CD4-positive, alpha-beta T cell treated with Interleukin-6 for 4 hours (primary cell): ENCODE data around the gene KDM2B.
"Not testable (repeated sequence)": the region's sequence is repeated elsewhere in the genome, so short reads cannot be mapped to it uniquely, and the experiment has no call there.

Experiments
- DNase-seq: peaks from one replicate; pipeline ENCODE4 v3.0.0-alpha.2; 2020; ENCODE audit warnings: mixed read lengths

KDM2B gene

GRCh38 chr12:121580959-121581685 lies at the start of gene KDM2B:
TSS of gene KDM2B (minus strand) at chr12:121581023. CDS start at chr12:121580911, 112 bp downstream.
- DNase-seq = peak; percentile 49

- no peak for DNase-seq
Observed at GRCh38 chr12:121628536-121628935, 47.7 kb upstream of the KDM2B start.

- no peak for DNase-seq
Observed at GRCh38 chr12:121628037-121628436, 47.2 kb upstream of the KDM2B start.

GRCh38 chr12:121626853-121627640 lies 46.2 kb upstream of the KDM2B start:
- DNase-seq = peak; percentile 76

- DNase-seq = peak; percentile 98
Observed at GRCh38 chr12:121626087-121626852, 45.4 kb upstream of the KDM2B start, which contains the start of gene ORAI1. TSS of gene ORAI1 (plus strand) at chr12:121626530.

- no peak for DNase-seq
Observed at GRCh38 chr12:121620333-121620891, 39.6 kb upstream of the KDM2B start.

- no peak for DNase-seq
Observed at GRCh38 chr12:121618659-121619233, 37.9 kb upstream of the KDM2B start.

GRCh38 chr12:121614872-121615467 lies 34.1 kb upstream of the KDM2B start:
- no peak for DNase-seq

- no peak for DNase-seq
Observed at GRCh38 chr12:121613462-121613861, 32.6 kb upstream of the KDM2B start.

GRCh38 chr12:121611306-121611705 lies 30.5 kb upstream of the KDM2B start:
- DNase-seq = peak; percentile 18

- no peak for DNase-seq
Observed at GRCh38 chr12:121610239-121611149, 29.7 kb upstream of the KDM2B start.

GRCh38 chr12:121608301-121608700 lies 27.5 kb upstream of the KDM2B start:
- no peak for DNase-seq

- DNase-seq = no peak
Observed at GRCh38 chr12:121603581-121603980, 22.8 kb upstream of the KDM2B start.

GRCh38 chr12:121602766-121603165 lies 21.9 kb upstream of the KDM2B start:
- no peak for DNase-seq

- DNase-seq = no peak
Observed at GRCh38 chr12:121600702-121601336, 20.0 kb upstream of the KDM2B start.

- DNase-seq = no peak
Observed at GRCh38 chr12:121596526-121596925, 15.7 kb upstream of the KDM2B start.

GRCh38 chr12:121595520-121595919 lies 14.7 kb upstream of the KDM2B start:
- DNase-seq = no peak

- no peak for DNase-seq
Observed at GRCh38 chr12:121592320-121592719, 11.5 kb upstream of the KDM2B start.

GRCh38 chr12:121590476-121591143 lies 9.8 kb upstream of the KDM2B start:
- peak; percentile 76 for DNase-seq

GRCh38 chr12:121584885-121585284 lies 4.1 kb upstream of the KDM2B start:
- DNase-seq = not testable (repeated sequence)
